ENCODE measurements around the gene BTN3A1.

BTN3A1 gene

DNA sequence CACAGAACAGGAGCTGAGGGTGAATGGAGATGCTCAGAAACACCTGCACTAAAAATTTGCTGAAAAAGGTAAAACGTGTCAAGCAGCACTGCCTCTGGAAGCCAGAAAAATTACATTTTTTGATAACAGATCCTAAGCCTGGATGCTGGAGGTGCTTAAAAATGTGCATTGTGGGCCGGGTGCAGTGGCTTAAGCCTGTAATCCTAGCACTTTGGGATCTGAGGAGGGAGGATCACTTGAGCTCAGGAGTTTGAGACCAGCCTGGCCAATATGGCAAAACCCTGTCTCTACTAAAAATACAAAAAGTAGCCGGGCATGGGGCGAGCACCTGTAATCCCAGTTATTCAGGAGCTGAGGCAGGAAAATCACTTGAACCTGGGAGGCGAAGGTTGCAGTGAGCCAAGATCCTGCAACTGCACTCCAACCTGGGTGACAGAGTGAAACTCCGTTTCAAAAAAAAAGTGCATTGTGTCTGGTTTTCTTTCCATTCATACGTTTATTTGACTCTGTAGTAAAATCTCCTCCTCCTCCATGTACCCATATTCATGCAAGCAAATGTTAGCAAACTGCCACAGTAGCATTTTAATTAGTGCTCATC, 587 bp upstream of the BTN3A1 start:
- DNase-seq (ENCODE audit: low read depth): no peak
- TF ChIP-seq, protein P1, sequence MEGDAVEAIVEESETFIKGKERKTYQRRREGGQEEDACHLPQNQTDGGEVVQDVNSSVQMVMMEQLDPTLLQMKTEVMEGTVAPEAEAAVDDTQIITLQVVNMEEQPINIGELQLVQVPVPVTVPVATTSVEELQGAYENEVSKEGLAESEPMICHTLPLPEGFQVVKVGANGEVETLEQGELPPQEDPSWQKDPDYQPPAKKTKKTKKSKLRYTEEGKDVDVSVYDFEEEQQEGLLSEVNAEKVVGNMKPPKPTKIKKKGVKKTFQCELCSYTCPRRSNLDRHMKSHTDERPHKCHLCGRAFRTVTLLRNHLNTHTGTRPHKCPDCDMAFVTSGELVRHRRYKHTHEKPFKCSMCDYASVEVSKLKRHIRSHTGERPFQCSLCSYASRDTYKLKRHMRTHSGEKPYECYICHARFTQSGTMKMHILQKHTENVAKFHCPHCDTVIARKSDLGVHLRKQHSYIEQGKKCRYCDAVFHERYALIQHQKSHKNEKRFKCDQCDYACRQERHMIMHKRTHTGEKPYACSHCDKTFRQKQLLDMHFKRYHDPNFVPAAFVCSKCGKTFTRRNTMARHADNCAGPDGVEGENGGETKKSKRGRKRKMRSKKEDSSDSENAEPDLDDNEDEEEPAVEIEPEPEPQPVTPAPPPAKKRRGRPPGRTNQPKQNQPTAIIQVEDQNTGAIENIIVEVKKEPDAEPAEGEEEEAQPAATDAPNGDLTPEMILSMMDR (IDR thresholded peaks at IDR 0.05; ENCODE audit: insufficient read depth, low read depth, low read length, missing control alignments): no peak
- peak overlapping the region; percentile 87 for H3K4me3 ChIP-seq (ENCODE audit: low read depth, low read length)

- DNase-seq (ENCODE audit: low read depth): no peak
- H3K4me3 ChIP-seq (ENCODE audit: low read depth, low read length): no peak overlapping the region; the same call in none of the 2 replicates
- TF ChIP-seq, protein P1 (IDR thresholded peaks at IDR 0.05; ENCODE audit: insufficient read depth, low read depth, low read length, missing control alignments): no peak
Observed at GRCh38 chr6:26403893-26404292, 1.8 kb downstream of the BTN3A1 start.

DNA sequence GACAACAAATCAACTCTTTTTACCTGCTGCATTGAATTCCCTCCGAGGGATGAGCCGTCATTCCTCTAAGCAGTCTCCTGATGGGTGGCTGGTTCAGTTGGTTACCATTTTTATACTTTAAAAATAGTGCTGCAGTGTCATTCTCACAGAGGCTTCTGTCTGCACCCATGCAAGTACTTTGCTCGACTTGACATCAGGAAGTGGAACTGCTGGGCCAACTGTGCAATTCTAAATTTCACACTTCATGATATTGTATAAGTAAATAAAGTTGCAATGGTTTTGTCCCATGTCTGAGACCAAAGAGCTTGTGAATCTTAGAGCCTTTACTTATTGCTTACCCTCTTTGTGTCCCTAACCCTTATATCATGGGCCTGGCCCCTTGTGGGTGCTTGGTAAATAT, 2.5 kb downstream of the BTN3A1 start:
- no peak for DNase-seq (ENCODE audit: low read depth)
- H3K4me3 ChIP-seq (ENCODE audit: low read depth, low read length): no peak overlapping the region
- TF ChIP-seq, protein P1 (IDR thresholded peaks at IDR 0.05; ENCODE audit: insufficient read depth, low read depth, low read length, missing control alignments): no peak

- no peak overlapping the region for H3K4me3 ChIP-seq (ENCODE audit: low read depth, low read length)
- no peak for DNase-seq (ENCODE audit: low read depth)
- TF ChIP-seq, protein P1 (IDR thresholded peaks at IDR 0.05; ENCODE audit: insufficient read depth, low read depth, low read length, missing control alignments): no peak
Observed at GRCh38 chr6:26408828-26409730, 7.0 kb downstream of the BTN3A1 start.

DNA sequence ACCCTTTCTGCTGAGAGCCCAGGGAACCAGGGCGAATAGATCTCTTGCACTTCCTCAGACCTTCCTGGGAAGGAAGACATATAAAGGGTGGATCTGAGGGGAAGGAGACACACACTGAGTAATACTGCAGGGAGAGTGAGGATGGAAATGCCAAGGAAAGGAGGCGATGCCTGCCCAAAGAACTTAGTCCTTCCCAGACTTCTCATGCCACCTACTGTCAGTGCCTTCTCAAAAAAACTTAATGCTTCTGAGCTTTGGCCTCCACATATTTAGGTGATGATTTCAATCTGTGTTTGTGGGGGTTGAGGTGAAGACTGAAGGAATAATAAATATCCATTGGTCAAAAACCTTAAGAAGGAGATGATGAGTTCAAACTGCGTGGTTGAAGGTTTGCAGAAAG, 9.7 kb downstream of the BTN3A1 start:
- DNase-seq (ENCODE audit: low read depth): no peak
- TF ChIP-seq, protein P1 (IDR thresholded peaks at IDR 0.05; ENCODE audit: insufficient read depth, low read depth, low read length, missing control alignments): no peak

GRCh38 chr6:26412228-26412627, 10.2 kb downstream of the BTN3A1 start:
- no peak overlapping the region for H3K4me3 ChIP-seq (ENCODE audit: low read depth, low read length)
- no peak for DNase-seq (ENCODE audit: low read depth)
- TF ChIP-seq, protein P1 (IDR thresholded peaks at IDR 0.05; ENCODE audit: insufficient read depth, low read depth, low read length, missing control alignments): no peak

More for the DNA sequence above, 9.7 kb downstream of the BTN3A1 start:
- no peak overlapping the region for H3K4me3 ChIP-seq (ENCODE audit: low read depth, low read length)

All from GM12865 (cell line).